OCI-LY1 (cell line): ENCODE measurements around the gene DPH1.

ENCODE experiments used
- H2AFZ ChIP-seq: fragments of 200-600 bp; sonication (generic), shearing (Covaris generic); 2 replicates; pipeline ENCODE4 v1.6.0; 2014; ENCODE audit warnings: antibody characterized with exemption, mild to moderate bottlenecking, low read length
- H3F3A ChIP-seq: fragments of 200-600 bp; sonication (generic), shearing (Covaris generic); 2 replicates; pipeline ENCODE4 v1.6.0; 2014; ENCODE audit warnings: mild to moderate bottlenecking, antibody characterized with exemption, low read length, moderate library complexity; ENCODE audit not compliant: insufficient read depth
- H3K27ac ChIP-seq: fragments of 200-600 bp; sonication (generic); 2 replicates; pipeline ENCODE4 v1.5.1; 2014; ENCODE audit warnings: low read length, mixed run types, mild to moderate bottlenecking, low read depth; ENCODE audit not compliant: poor library complexity, severe bottlenecking
- H3K27me3 ChIP-seq: fragments of 200-600 bp; sonication (generic); 2 replicates; pipeline ENCODE4 v1.6.0; 2014; ENCODE audit warnings: antibody characterized with exemption, mild to moderate bottlenecking, low read length, moderate library complexity; ENCODE audit not compliant: insufficient read depth
- H3K36me3 ChIP-seq: fragments of 200-600 bp; sonication (generic); 2 replicates; pipeline ENCODE4 v1.6.1; 2014; ENCODE audit warnings: mild to moderate bottlenecking, antibody characterized with exemption, low read length, moderate library complexity, mixed read lengths; ENCODE audit not compliant: insufficient read depth
- H3K4me1 ChIP-seq: fragments of 200-600 bp; sonication (generic); 2 replicates; pipeline ENCODE4 v1.5.1; 2014; ENCODE audit warnings: mild to moderate bottlenecking, low read length, moderate library complexity; ENCODE audit not compliant: insufficient read depth, severe bottlenecking
- H3K4me2 ChIP-seq: fragments of 200-600 bp; sonication (generic), shearing (Covaris generic); 2 replicates; pipeline ENCODE4 v1.6.1; 2014; ENCODE audit warnings: low read length
- H3K4me3 ChIP-seq: fragments of 200-600 bp; sonication (generic); 2 replicates; pipeline ENCODE4 v1.5.1; 2014; ENCODE audit warnings: low read length, low read depth, mild to moderate bottlenecking, mixed read lengths; ENCODE audit not compliant: poor library complexity, severe bottlenecking
- H3K79me2 ChIP-seq: fragments of 200-600 bp; shearing (Covaris generic); 2 replicates; pipeline ENCODE4 v1.6.1; 2016; ENCODE audit warnings: mixed run types, low read length, mixed read lengths; ENCODE audit not compliant: insufficient read depth
- H3K9ac ChIP-seq: fragments of 200-600 bp; sonication (generic), shearing (Covaris generic); 2 replicates; pipeline ENCODE4 v1.6.1; 2014; ENCODE audit warnings: mild to moderate bottlenecking, low read length, mixed read lengths
- H3K9me2 ChIP-seq: fragments of 200-600 bp; sonication (generic), shearing (Covaris generic); 2 replicates; pipeline ENCODE4 v1.6.1; 2014; ENCODE audit warnings: low read depth, mild to moderate bottlenecking, low read length, mixed read lengths
- H3K9me3 ChIP-seq: fragments of 200-600 bp; shearing (Covaris generic); 2 replicates; pipeline ENCODE4 v1.6.1; 2014; ENCODE audit warnings: low read length, mixed read lengths
- H4K20me1 ChIP-seq: fragments of 200-600 bp; sonication (generic), shearing (Covaris generic); 2 replicates; pipeline ENCODE4 v1.6.0; 2016; ENCODE audit warnings: mild to moderate bottlenecking, low read length; ENCODE audit not compliant: insufficient read depth
- EZH2 ChIP-seq: fragments of 200-600 bp; sonication (generic), shearing (Covaris generic); IDR thresholded peaks from 2 replicates; pipeline ENCODE4 v1.8.0; 2017; ENCODE audit warnings: borderline replicate concordance, mixed run types, mild to moderate bottlenecking, antibody characterized with exemption, low read length, moderate library complexity, mixed read lengths
- TF ChIP-seq, protein P1 (sequence below): fragments of 200-600 bp; sonication (generic), shearing (Covaris generic); IDR thresholded peaks from 2 replicates; pipeline ENCODE4 v1.5.1; 2017; ENCODE audit warnings: mild to moderate bottlenecking, antibody characterized with exemption, low read length, moderate library complexity, mixed read lengths

Gene DPH1

DNA sequence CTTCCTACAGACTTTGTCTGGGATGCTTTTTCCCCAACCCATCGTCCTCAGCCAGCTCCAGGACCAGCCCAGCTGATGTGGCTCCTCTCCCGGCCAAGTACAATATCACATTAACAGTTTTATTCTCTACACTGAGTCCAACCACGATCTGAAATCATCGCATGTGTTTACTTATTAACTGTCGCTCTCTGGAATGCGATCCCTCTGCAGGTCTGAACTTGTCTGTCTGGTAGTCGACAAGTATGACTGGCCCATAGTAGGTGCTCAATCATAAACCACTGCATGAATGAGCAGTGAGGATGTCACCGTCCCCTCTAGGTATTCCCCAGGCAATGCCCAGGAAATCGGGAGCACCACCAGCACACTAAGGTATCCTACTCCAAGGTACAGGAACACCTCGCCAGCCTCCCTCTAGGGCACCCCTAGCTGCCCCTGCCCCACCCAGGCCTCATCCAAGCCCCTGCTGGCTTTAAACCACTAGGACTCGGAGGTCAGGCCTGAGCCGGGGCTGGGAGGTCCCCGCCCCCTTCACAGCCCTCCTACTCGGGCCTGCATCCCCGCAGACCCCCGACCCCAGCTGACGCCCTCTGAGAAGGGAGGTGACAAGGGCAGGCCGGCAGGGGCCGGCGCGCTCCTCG is 32.5 kb upstream of the DPH1 start:
- H3K4me3 ChIP-seq: no peak overlapping the region
- no peaks in the 10 kb centered on the region for H3F3A ChIP-seq
- no peak overlapping the region for H2AFZ ChIP-seq
- H3K79me2 ChIP-seq: no peaks in the 10 kb centered on the region
- no peaks in the 10 kb centered on the region for H3K36me3 ChIP-seq
- TF ChIP-seq, protein P1, sequence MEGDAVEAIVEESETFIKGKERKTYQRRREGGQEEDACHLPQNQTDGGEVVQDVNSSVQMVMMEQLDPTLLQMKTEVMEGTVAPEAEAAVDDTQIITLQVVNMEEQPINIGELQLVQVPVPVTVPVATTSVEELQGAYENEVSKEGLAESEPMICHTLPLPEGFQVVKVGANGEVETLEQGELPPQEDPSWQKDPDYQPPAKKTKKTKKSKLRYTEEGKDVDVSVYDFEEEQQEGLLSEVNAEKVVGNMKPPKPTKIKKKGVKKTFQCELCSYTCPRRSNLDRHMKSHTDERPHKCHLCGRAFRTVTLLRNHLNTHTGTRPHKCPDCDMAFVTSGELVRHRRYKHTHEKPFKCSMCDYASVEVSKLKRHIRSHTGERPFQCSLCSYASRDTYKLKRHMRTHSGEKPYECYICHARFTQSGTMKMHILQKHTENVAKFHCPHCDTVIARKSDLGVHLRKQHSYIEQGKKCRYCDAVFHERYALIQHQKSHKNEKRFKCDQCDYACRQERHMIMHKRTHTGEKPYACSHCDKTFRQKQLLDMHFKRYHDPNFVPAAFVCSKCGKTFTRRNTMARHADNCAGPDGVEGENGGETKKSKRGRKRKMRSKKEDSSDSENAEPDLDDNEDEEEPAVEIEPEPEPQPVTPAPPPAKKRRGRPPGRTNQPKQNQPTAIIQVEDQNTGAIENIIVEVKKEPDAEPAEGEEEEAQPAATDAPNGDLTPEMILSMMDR: no peak
- TF ChIP-seq EZH2: no peak
- H3K27me3 ChIP-seq: peaks cover 3% of the 10 kb centered on the region
- H4K20me1 ChIP-seq: no peaks in the 10 kb centered on the region
- H3K4me2 ChIP-seq: no peak overlapping the region
- H3K9ac ChIP-seq: no peak overlapping the region
- no peaks in the 10 kb centered on the region for H3K4me1 ChIP-seq
- H3K9me2 ChIP-seq: no peaks in the 10 kb centered on the region
- no peak overlapping the region for H3K27ac ChIP-seq
- no peaks in the 10 kb centered on the region for H3K9me3 ChIP-seq

DNA sequence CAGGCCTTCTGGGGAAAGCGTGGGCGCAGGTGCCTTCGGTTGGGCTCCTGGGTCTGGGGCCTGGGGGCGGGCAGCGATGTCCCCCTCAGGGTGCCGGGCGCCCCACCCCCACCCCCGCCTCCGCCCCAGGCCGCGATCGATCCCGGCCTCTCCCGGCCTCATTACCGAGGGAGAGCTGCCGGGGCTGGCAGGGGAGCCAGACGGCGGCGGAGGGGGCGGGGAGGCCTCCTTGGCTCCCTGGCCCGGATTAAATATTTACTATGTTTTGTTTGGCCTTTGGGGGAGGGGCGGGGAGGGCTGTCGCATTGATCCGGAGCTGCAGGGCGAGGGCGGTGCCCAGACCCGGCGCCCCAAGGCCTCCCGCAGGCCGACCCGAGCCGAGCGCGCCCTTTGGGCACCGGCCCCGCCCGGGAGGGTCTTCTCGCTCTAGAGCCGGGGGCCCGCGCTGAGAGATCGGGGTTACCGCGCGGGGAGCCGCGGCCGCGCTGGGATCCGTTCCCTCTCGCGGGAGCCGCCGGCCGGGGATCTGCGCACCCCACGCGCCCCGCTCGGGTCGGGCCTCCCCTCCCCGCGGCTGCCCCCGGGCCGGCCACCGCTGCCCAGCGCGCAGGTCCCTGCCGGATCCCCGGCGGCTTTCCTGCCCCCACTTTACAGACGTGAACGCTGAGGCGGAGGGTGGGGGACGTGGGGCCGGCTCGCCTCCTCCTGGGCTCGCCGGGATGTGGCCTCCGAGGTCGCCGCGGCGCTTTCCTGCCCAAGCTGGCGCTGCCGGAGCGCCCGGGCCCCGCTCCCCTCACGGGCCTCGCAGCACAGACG is 31.8 kb upstream of the DPH1 start:
- no peaks in the 10 kb centered on the region for H3K9me2 ChIP-seq
- no peaks in the 10 kb centered on the region for H3K4me1 ChIP-seq
- H3K27me3 ChIP-seq: peaks cover 3% of the 10 kb centered on the region
- no peak overlapping the region for H3K9ac ChIP-seq
- no peaks in the 10 kb centered on the region for H3K9me3 ChIP-seq
- no peak overlapping the region for H3K4me3 ChIP-seq
- TF ChIP-seq EZH2: no peak
- TF ChIP-seq, protein P1: no peak
- no peaks in the 10 kb centered on the region for H3F3A ChIP-seq
- H3K36me3 ChIP-seq: no peaks in the 10 kb centered on the region
- H4K20me1 ChIP-seq: no peaks in the 10 kb centered on the region
- H3K79me2 ChIP-seq: no peaks in the 10 kb centered on the region
- no peak overlapping the region for H3K27ac ChIP-seq
- no peak overlapping the region for H3K4me2 ChIP-seq
- no peak overlapping the region for H2AFZ ChIP-seq

DNA sequence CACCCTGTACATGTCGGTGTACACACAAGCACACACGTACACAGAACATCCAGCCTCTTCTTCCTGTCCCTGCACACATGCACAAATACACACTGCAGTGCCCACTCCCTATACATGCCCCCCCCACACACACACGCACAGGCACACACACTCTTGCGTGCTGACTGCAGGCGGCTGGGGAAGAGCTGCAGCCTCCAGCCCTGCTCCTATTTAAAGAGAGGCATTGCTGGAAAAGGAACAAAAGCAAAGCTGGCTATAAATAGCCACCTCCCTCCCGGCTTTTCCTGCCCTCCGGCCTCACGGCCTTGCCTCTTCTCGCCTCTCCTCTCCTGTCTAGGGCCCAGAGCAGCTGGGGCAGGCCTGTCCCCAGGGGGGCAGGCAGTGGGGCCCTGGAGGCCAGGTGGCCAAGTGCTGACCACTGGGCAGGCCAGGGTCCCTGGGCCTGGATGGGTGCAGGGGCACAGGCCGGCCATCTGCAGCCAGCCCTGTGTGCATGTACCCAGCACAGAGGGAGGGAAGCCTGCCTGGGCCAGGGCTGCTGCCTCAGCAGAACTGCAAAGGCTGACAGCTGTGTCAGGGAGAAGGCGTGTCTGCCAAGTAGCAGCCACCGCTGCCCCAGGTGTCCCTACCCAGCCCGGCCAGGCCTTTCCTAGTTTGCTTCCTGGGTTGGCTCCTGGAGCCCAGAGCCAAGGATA is 30.2 kb upstream of the DPH1 start:
- H3K4me3 ChIP-seq: no peak overlapping the region
- H3F3A ChIP-seq: no peaks in the 10 kb centered on the region
- no peaks in the 10 kb centered on the region for H3K4me1 ChIP-seq
- H3K9me2 ChIP-seq: no peaks in the 10 kb centered on the region
- H3K36me3 ChIP-seq: no peaks in the 10 kb centered on the region
- no peaks in the 10 kb centered on the region for H3K9me3 ChIP-seq
- H3K27me3 ChIP-seq: no peaks in the 10 kb centered on the region; the same call in 1 of the 2 replicates
- no peaks in the 10 kb centered on the region for H4K20me1 ChIP-seq
- H3K27ac ChIP-seq: no peak overlapping the region
- no peak overlapping the region for H3K4me2 ChIP-seq
- no peak for TF ChIP-seq EZH2
- TF ChIP-seq, protein P1: no peak
- no peak overlapping the region for H2AFZ ChIP-seq
- no peak overlapping the region for H3K9ac ChIP-seq
- no peaks in the 10 kb centered on the region for H3K79me2 ChIP-seq
